ENCODE data around the gene PKD1. TPM values are rescaled to one million over a fixed set of nuclear protein-coding genes. Genes with fewer than 3 reads are reported as not detected.

Gene PKD1
- total RNA-seq, 1 experiment from 2014 or later: 91.5 TPM

DNA sequence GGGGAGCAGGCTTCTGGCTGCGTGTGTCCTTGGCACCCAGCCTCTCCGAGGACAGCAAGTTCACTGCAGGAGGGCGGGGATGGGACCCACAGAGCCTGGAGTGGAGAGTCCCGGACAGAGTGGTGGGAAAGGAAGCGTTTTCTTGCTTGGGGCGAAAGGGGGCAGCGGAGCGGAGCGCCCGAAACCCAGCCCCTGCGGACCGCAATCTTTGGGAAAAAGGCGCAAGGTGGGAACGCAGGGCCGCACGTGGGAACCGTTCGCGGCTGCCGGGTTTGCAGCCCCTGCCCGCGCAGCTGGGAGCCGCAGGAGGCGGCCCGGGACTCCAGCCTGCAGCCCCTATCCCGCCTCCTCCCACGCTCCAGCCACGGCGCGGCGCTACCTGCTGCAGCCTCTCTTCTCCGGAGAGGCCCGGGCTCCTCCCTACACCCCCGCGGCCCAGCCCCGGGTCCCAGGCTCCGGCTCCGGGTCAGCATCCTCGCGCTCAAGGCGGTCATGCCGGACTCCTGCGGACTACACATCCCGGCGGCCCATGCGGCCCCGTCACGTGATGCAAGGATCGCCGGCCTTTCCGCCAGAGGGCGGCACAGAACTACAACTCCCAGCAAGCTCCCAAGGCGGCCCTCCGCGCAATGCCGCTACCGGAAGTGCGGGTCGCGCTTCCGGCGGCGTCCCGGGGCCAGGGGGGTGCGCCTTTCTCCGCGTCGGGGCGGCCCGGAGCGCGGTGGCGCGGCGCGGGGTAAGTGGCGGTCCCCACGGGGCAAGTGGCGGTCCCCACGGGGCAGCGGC lies 88.2 kb downstream of the PKD1 start, which contains the start of the genes NTHL1 and TSC2:
Gene NTHL1 (minus strand): TSS at position 505 of the 786 bp plus-strand sequence. CDS start 11 bp downstream, at position 494.
Gene TSC2 (plus strand): TSS at position 656 of the 786 bp plus-strand sequence. CDS start 631 bp downstream, outside the sequence.
- CTCF ChIA-PET: interaction anchor here (0.6 to 1.4 kb wide), 5 partner anchors 12 to 93 kb away, joined by 3 to 6 read pairs (median 3); no protein-coding TSS in a partner anchor
- no peak within 1 kb of the TSS for H3K27ac ChIP-seq

DNA sequence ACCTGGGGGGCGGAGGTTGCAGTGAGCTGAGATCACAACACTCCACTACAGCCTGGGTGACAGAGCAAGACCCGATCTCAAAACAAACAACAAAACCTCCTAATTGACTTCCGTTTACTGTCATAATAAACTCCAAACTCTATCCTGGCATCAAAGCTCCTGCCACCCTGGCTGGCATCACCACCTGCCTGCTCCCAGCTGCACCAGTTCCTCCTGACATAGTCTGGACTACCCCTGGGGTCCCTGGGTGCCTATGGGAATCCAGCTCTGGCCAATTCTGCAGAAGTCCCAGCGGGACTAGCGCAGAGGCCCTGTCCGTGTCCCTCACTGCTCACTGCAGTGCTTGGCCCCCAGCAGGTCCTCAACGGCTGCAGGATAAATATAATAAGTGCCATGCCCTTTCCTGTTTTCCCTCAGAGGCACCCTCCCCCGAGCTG lies 88.8 kb downstream of the PKD1 start:
- DNase-seq: no peak
- Histone ChIP-seq H3K79me2 (ENCODE audit: low read depth) (peaks cover 26% of the 10 kb centered on the region), H3K4me3 (peak overlapping the region; percentile 88), H3K4me1 (replicated peaks; ENCODE audit: insufficient read depth) (peaks cover 35% of the 10 kb centered on the region), H3K36me3 (ENCODE audit: low read depth) (no peaks in the 10 kb centered on the region), H3K9me3 (ENCODE audit: insufficient read depth, low read depth) (no peaks in the 10 kb centered on the region), H3K27me3 (ENCODE audit: insufficient read depth, low read depth) (no peaks in the 10 kb centered on the region), H3F3A (ENCODE audit: insufficient read depth, low read depth) (peaks cover 24% of the 10 kb centered on the region; the same call in 1 of the 2 replicates), H3K9me2 (ENCODE audit: insufficient read depth) (no peaks in the 10 kb centered on the region), H3K4me2 (peak overlapping the region; percentile 94), H4K20me1 (ENCODE audit: insufficient read depth) (no peaks in the 10 kb centered on the region), H2AFZ (peak overlapping the region; percentile 82), H3K27ac (no peak overlapping the region)
- POLR2A ChIA-PET (ENCODE audit: unreplicated experiment): interaction anchor here (0.7 to 1.0 kb wide), 2 partner anchors 43 to 108 kb away, joined by 6 read pairs; partner anchors contain the start of gene TRAF7
- intact Hi-C loops (cut with micrococcal nuclease; ENCODE audit: unreplicated experiment): loop anchor here (2.0 to 10.0 kb wide), 3 partner anchors 14 to 558 kb away; partner anchors contain the start of genes GFER and NOXO1
- BruUV-seq (replicated peaks): TSS peak; percentile 55
- no peak for TF ChIP-seq EZH2 (IDR thresholded peaks at IDR 0.05; ENCODE audit: low read depth)
- TF ChIP-seq, protein P1, sequence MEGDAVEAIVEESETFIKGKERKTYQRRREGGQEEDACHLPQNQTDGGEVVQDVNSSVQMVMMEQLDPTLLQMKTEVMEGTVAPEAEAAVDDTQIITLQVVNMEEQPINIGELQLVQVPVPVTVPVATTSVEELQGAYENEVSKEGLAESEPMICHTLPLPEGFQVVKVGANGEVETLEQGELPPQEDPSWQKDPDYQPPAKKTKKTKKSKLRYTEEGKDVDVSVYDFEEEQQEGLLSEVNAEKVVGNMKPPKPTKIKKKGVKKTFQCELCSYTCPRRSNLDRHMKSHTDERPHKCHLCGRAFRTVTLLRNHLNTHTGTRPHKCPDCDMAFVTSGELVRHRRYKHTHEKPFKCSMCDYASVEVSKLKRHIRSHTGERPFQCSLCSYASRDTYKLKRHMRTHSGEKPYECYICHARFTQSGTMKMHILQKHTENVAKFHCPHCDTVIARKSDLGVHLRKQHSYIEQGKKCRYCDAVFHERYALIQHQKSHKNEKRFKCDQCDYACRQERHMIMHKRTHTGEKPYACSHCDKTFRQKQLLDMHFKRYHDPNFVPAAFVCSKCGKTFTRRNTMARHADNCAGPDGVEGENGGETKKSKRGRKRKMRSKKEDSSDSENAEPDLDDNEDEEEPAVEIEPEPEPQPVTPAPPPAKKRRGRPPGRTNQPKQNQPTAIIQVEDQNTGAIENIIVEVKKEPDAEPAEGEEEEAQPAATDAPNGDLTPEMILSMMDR (conservative IDR thresholded peaks at IDR 0.05): no peak
- CTCF ChIA-PET: interaction anchor here (0.6 kb wide), 1 partner anchor 18 kb away, joined by 3 read pairs; no protein-coding TSS in a partner anchor

More for the DNA sequence above, 88.2 kb downstream of the PKD1 start, which contains the start of the genes NTHL1 and TSC2:
- peak; percentile 89 to 98 for DNase-seq
- intact Hi-C loops (cut with micrococcal nuclease; ENCODE audit: unreplicated experiment): loop anchor here (2.0 to 10.0 kb wide), 3 partner anchors 15 to 557 kb away; partner anchors contain the start of genes GFER and NOXO1
- peak within 1 kb of the TSS; percentile 88 for H2AFZ ChIP-seq
- H3K4me3 ChIP-seq: peak within 1 kb of the TSS; percentile 88
- no peaks in the 10 kb centered on the region for H3K27me3 ChIP-seq (ENCODE audit: insufficient read depth, low read depth)
- no TSS peak for BruUV-seq (replicated peaks)
- no peaks in the 10 kb centered on the region for H3K9me3 ChIP-seq (ENCODE audit: insufficient read depth, low read depth)
- POLR2A ChIA-PET (ENCODE audit: unreplicated experiment): interaction anchor here (0.6 to 1.0 kb wide), 5 partner anchors 14 to 108 kb away, joined by 4 to 12 read pairs (median 6); partner anchors contain the start of gene TRAF7
- peak within 1 kb of the TSS; percentile 94 for H3K4me2 ChIP-seq
- no peaks in the 10 kb centered on the region for H3K36me3 ChIP-seq (ENCODE audit: low read depth)
- peaks cover 29% of the 10 kb centered on the region for H3K4me1 ChIP-seq (replicated peaks; ENCODE audit: insufficient read depth)
- no peaks in the 10 kb centered on the region for H3K9me2 ChIP-seq (ENCODE audit: insufficient read depth)
- H3F3A ChIP-seq (ENCODE audit: insufficient read depth, low read depth): peaks cover 18% of the 10 kb centered on the region; the same call in 1 of the 2 replicates
- TF ChIP-seq, protein P1 (conservative IDR thresholded peaks at IDR 0.05): peak; percentile 55
- no peak for TF ChIP-seq EZH2 (IDR thresholded peaks at IDR 0.05; ENCODE audit: low read depth)
- H3K79me2 ChIP-seq (ENCODE audit: low read depth): peaks cover 26% of the 10 kb centered on the region
- H4K20me1 ChIP-seq (ENCODE audit: insufficient read depth): no peaks in the 10 kb centered on the region
